NB4 (cell line): ENCODE measurements around the gene ORM1.

Experiments used
- MAX ChIP-seq: IDR thresholded peaks from 2 replicates; pipeline ENCODE4 v1.6.1; 2011; ENCODE audit warnings: low read depth, low read length
- POLR2A ChIP-seq: IDR thresholded peaks from 2 replicates; pipeline ENCODE4 v1.6.1; 2011; ENCODE audit warnings: mild to moderate bottlenecking; ENCODE audit not compliant: insufficient read length; ENCODE audit errors: extremely low read depth

- TF ChIP-seq MAX, result no peak
- TF ChIP-seq POLR2A, result no peak
Observed at GRCh38 chr9:114300846-114301797, 21.8 kb upstream of the ORM1 start.
